Stimulated activated naive CD8-positive, alpha-beta T cell treated with anti-CD3 and anti-CD28 coated beads, Interleukin-15, Interleukin-2, amounts not matched to agents 100 ng/mL and 50 ng/mL, for 24 hours (primary cell): Measurements from ENCODE around the gene MBLAC1.
A peak's percentile ranks its signal among the peaks of the same experiment; 100 is the strongest.
"Not testable (repeated sequence)": the region's sequence is repeated elsewhere in the genome, so short reads cannot be mapped to it uniquely, and the experiment has no call there.

Experiments
- H3K27ac Mint-ChIP-seq: one replicate; pipeline ENCODE4 v1.8.0; 2021; ENCODE audit warnings: mild to moderate bottlenecking, mixed read lengths
- H3K27me3 Mint-ChIP-seq: one replicate; pipeline ENCODE4 v1.8.0; 2021; ENCODE audit warnings: mixed read lengths
- H3K36me3 Mint-ChIP-seq: one replicate; pipeline ENCODE4 v1.8.0; 2021; ENCODE audit warnings: low read depth, mixed read lengths
- H3K4me1 Mint-ChIP-seq: one replicate; pipeline ENCODE4 v1.8.0; 2021; ENCODE audit warnings: low read depth, mixed read lengths
- H3K4me3 Mint-ChIP-seq: one replicate; pipeline ENCODE4 v1.8.0; 2021; ENCODE audit warnings: mild to moderate bottlenecking, mixed read lengths
- H3K9me3 Mint-ChIP-seq: one replicate; pipeline ENCODE4 v1.8.0; 2021; ENCODE audit warnings: mixed read lengths

MBLAC1 gene

DNA sequence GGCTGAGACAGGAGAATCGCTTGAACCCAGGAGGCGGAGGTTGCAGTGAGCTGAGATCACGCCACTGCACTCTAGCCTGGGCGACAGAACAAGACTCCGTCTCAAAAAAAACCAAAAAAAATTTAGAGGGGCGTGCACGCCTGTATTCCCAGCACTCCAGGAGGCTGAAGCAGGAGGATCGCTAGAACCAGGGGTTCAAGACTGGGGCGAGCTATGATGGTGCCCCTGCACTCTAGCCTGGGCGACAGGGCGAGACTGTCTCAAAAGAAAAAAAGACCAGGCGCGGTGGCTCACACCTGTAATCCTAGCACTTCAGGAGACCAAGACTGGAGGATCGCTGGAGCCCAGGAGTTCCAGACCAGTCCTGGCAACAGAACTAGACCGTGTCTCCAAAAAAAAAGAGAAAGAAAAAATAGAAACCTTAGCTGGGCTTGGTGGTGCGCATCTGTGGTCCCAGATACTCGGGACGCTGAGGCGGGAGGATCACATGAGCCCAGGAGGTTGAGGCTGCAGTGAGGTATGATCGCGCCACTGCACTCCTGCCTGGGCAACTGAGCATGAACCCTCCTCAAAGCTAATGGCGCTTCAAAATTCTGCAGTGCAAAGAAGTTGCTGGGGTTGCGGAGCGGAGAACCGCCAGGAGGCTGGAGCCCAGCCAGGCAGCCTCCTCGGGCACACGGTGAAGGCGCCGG lies 382 bp upstream of the MBLAC1 start:
- H3K36me3 Mint-ChIP-seq: peaks cover 5% of the 10 kb centered on the region
- H3K4me3 Mint-ChIP-seq: peak overlapping the region; percentile 99
- H3K4me1 Mint-ChIP-seq: peaks cover 36% of the 10 kb centered on the region
- peak overlapping the region; percentile 99 for H3K27ac Mint-ChIP-seq
- no peaks in the 10 kb centered on the region for H3K27me3 Mint-ChIP-seq
- no peaks in the 10 kb centered on the region for H3K9me3 Mint-ChIP-seq

DNA sequence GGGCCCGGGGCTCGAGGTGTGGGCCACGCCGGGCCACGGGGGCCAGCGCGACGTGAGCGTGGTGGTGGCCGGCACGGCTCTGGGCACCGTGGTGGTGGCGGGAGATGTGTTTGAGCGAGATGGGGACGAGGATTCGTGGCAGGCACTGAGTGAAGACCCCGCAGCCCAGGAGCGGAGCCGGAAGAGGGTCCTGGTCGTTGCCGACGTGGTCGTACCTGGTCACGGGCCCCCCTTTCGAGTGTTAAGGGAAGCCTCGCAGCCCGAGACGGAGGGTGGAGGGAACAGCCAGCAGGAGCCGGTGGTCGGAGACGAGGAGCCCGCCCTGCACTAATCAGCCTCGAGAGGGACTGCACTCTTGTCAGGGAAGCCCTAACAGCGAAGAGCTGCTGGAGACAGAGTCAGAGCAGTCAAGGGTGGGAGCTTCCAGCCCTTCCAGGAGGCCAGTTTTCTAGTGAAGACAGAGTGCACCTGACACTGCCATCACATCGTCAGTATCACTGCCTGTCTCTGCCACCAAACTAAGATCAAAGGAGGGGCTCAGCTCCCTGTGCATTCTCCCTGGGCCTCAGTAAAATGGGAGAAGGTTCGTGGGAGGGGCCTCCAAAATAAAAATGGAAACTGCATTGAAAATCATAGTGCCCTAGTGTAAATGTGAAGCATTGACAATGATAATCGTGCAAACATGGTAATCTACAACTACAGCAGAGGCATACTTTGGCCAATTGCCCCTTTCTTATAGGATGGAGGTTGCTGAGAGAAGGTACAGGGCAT lies 1.3 kb downstream of the MBLAC1 start:
- Mint-ChIP-seq H3K27ac (peak overlapping the region; percentile 7), H3K27me3 (no peaks in the 10 kb centered on the region), H3K4me3 (peak overlapping the region; percentile 99), H3K36me3 (peaks cover 5% of the 10 kb centered on the region), H3K4me1 (peaks cover 46% of the 10 kb centered on the region), H3K9me3 (no peaks in the 10 kb centered on the region)

DNA sequence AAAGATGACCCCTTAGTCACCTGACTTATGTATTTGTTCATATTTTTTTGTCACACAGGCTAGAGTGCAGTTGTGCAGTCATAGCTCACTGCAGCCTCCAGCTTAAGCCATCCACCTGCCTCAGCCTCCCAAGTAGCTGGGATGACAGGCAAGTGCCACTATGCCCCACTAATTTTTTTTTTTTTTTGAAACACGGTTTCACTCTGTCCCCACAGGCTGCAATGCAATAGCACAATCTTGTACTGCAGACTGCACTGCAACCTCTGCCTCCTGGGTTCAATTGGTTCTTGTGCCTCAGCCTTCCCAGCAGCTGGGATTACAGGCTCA lies 1.8 kb downstream of the MBLAC1 start:
- Mint-ChIP-seq H3K9me3 (no peaks in the 10 kb centered on the region), H3K27ac (peak overlapping the region; percentile 7), H3K27me3 (no peaks in the 10 kb centered on the region), H3K4me3 (peak overlapping the region; percentile 99), H3K36me3 (peaks cover 5% of the 10 kb centered on the region), H3K4me1 (peaks cover 46% of the 10 kb centered on the region)

DNA sequence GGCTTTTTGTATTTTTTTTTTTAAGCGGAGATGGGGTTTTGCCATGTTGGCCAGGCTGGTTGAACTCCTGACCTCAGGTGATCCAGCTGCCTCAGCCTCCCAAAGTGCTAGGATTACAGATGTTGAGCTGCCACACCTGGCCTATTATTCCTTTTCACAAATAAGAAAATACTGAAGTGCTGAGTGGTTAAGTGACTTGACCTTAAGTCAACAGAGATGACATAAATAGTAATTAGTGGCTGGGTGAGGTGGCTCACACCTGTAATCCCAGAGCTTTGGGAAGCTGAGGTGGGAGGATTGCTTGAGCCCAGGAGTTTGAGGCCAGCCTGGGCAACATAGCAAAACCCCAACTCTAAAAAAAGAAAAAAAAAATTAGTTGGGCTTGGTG lies 3.4 kb downstream of the MBLAC1 start:
- H3K4me3 Mint-ChIP-seq, H3K36me3 Mint-ChIP-seq, H3K27me3 Mint-ChIP-seq, H3K27ac Mint-ChIP-seq, H3K9me3 Mint-ChIP-seq: not testable (repeated sequence)
- H3K4me1 Mint-ChIP-seq: peaks cover 37% of the 10 kb centered on the region

DNA sequence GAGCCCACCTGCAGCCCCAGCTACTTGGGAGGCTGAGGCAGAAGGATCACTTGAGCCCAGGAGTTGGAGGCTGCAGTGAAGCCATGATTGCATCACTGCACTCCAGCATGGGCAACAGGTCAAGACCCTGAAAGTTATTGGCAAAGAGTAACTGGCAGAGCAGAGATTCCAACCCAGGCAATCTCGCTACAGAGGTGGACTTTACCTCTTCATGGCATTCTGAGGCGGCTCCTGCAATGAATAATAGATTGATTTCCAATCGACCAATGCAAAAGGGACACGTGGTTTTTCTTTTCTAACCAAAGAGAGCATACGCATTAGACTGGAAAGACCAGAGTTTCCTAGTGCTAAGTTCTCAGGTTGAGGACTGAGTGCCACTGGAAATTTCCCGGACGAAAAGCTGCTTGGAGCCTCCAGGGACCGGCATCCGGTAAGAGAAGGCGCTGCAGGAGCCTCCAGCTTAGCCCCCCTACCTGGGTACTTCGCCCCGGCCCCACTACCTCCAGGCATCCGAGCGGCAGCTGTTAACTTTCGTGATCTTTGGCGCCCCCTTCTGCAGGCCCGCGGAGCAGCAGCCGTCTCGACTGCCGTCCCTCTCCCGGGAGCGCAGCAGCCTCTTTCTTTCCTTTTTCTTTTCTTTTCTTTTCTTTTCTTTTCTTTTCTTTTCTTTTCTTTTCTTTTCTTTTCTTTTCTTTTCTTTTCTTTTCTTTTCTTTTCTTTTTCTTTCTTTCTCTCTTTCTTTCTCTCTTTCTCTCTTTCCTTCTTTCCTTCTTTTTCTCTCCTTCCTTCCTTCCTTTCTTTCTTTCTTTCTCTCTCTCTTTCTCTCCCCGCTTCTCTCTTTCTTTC lies 4.1 kb downstream of the MBLAC1 start:
- Mint-ChIP-seq H3K9me3 (no peaks in the 10 kb centered on the region), H3K27ac (no peak overlapping the region), H3K36me3 (no peaks in the 10 kb centered on the region), H3K4me3 (no peak overlapping the region), H3K27me3 (no peaks in the 10 kb centered on the region), H3K4me1 (peaks cover 31% of the 10 kb centered on the region)

DNA sequence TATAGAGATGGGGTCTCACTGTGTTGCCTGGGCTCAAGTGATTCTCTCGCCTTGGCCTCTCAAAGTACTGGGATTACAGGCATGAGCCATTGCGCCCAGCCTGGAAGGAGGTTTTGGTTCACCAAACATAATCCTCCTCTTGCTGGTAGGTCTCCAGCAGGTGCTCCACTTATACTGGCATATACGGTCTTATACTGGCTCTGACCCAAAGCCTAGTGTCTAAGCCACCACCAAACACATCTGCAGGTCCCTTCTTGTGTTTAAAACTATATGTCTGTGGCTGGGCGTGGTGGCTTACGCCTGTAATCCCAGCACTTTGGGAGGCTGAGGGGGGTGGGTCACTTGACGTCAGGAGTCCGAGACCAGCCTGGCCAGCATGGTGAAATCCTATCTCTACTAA lies 5.4 kb downstream of the MBLAC1 start:
- Mint-ChIP-seq H3K36me3 (no peaks in the 10 kb centered on the region), H3K4me1 (peaks cover 21% of the 10 kb centered on the region), H3K27ac (no peak overlapping the region), H3K27me3 (no peaks in the 10 kb centered on the region), H3K4me3 (no peak overlapping the region), H3K9me3 (no peaks in the 10 kb centered on the region)

DNA sequence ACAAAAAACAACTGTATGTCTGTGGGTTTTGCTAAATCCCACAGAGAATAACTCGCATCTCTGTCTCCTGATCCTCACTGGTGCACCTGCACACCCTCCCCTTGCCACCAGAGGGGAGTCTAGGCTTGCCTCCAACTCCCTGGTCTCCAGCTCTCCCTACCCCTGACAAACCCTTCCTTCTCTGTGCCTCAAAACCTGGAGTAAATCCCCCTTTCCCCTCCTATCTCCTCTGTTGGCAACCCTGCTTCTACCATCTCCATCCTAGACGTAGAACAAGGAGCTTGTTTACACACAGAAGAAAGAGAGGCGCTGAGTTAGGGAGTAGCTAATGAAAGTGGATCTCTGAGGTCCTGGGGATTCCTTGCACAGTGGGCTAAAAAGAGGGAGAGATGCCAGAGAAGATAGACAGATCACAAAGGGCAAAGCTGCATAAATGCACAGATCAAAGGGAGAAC lies 6.0 kb downstream of the MBLAC1 start:
- H3K27ac Mint-ChIP-seq: no peak overlapping the region
- H3K4me3 Mint-ChIP-seq: no peak overlapping the region
- H3K36me3 Mint-ChIP-seq: no peaks in the 10 kb centered on the region
- H3K9me3 Mint-ChIP-seq: no peaks in the 10 kb centered on the region
- H3K27me3 Mint-ChIP-seq: no peaks in the 10 kb centered on the region
- H3K4me1 Mint-ChIP-seq: peaks cover 23% of the 10 kb centered on the region

DNA sequence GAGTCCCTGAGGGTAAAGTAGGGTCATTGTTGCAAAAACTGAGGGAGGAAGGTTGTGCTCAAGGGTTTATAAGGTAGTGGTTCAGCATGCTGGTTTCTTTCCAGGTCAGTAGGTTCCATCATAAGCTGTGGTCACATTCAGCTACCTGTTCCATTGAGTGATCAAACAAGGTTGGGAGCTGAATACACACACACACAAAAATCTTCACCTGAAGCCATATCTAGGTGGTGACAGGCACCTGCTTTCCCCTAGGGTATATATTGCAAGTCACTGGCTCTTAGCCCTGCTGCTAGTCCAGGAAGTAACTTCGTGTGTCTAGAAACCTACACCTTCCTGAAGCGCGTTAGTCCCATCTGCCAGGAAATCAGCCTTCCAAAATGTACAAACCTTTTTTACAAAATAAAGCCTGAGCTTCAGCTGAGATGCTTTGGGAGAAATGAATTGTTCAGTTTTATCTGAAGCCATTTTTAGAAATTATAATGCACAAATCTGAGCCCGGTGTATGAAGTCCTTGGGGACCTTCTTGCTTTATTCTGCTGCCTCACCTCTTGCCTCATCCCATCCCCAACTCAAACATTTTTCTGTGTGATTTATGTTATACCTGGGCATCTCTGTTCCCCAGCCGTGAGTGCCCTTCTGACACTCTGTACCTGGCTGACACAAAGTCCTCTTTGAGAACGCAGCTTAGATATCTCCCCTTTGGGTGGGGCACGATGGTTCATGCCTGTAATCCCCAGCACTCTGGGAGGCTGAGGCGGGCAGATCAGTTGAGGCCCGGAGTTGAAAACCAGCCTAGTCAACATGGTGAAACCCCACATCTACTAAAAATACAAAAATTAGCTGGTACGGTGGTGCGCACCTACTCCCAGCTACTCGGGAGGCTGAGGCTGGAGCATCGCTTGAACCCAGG lies 11.3 kb downstream of the MBLAC1 start:
- H3K4me3 Mint-ChIP-seq: no peak overlapping the region
- H3K27ac Mint-ChIP-seq: peak overlapping the region; percentile 31
- H3K36me3 Mint-ChIP-seq: no peaks in the 10 kb centered on the region
- H3K4me1 Mint-ChIP-seq: peaks cover 21% of the 10 kb centered on the region
- H3K9me3 Mint-ChIP-seq: no peaks in the 10 kb centered on the region
- H3K27me3 Mint-ChIP-seq: no peaks in the 10 kb centered on the region

DNA sequence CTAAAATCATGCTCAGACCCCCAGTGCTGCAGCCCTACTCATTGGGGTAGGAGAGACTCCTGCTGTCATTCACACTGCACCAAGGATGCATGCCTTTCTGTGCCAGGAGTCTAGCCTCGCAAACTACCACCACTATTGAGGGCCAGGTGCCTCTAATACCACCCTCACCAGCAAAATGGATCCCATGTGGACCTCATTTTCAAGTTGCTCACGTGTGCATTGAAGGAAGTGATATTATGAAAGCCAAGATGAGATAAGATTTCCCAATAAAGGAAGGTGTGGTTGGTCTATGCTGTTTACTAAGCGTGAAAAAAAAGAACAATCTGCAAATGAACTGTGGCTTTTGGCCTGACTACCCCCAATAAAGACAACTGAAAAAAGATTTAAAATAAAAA lies 14.8 kb downstream of the MBLAC1 start:
- Mint-ChIP-seq H3K36me3 (no peaks in the 10 kb centered on the region), H3K27me3 (no peaks in the 10 kb centered on the region), H3K27ac (no peak overlapping the region), H3K4me3 (no peak overlapping the region), H3K9me3 (no peaks in the 10 kb centered on the region), H3K4me1 (peaks cover 21% of the 10 kb centered on the region)

DNA sequence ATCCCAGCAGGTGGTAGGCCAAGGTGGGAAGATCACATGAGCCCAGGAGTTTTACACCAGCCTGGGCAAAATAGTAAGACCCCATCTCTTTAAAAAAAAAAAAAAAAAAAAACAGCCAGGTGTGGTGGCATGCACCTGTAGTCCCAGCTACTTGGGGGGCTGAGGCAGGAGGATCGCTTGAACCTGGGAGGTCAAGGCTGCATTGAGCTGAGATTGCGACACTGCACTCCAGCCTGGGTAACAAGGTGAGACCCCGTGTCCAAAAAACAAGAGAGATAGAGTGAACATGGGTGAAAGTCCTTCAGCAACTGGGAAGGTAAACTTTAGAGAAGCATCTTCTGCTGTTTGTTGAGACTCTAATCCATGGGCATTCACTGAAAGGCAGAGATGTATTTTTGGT lies 15.7 kb downstream of the MBLAC1 start:
- Mint-ChIP-seq H3K27ac (no peak overlapping the region), H3K27me3 (no peaks in the 10 kb centered on the region), H3K36me3 (no peaks in the 10 kb centered on the region), H3K4me3 (no peak overlapping the region), H3K9me3 (no peaks in the 10 kb centered on the region), H3K4me1 (peaks cover 21% of the 10 kb centered on the region)

DNA sequence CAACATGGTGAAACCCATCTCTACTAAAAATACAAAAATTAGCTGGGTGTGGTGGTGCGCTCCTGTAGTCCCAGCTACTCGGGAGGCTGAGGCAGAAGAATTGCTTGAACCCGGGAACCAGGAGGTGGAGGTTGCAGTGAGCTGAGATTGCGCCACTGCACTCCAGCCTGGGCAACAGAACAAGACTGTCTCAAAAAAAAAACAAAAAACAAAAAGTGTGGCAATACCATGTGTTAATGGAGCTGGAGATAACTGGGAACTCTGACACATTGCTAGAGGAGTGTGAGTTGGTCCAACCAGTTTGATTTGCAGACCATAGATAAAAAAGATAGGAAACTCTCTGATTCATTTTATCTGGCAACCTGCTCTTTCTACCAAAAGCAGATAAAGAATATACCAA lies 19.6 kb downstream of the MBLAC1 start:
- H3K27ac Mint-ChIP-seq, H3K4me3 Mint-ChIP-seq, H3K36me3 Mint-ChIP-seq, H3K27me3 Mint-ChIP-seq, H3K9me3 Mint-ChIP-seq: not testable (repeated sequence)
- H3K4me1 Mint-ChIP-seq: peaks cover 32% of the 10 kb centered on the region

DNA sequence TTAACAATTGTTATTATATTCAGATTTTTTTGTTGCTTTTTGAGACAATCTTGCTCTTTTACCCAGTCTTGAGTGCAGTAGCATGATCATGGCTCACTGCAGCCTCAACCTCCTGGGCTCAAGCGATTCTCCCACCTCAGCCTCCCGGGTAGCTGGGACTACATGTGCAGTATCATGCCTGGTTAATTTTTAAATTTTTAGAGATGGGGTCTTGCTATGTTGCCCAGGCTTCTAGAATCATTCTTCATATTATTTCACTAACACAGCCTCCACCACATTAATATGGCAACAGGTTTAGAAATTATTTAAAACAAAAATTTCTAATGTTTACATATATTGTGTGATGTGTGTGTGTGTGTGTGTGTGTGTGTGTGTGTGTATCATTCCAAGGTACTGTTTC lies 20.5 kb downstream of the MBLAC1 start:
- H3K9me3 Mint-ChIP-seq: no peaks in the 10 kb centered on the region
- H3K4me1 Mint-ChIP-seq: peaks cover 36% of the 10 kb centered on the region
- no peak overlapping the region for H3K4me3 Mint-ChIP-seq
- H3K36me3 Mint-ChIP-seq: peaks cover 14% of the 10 kb centered on the region
- H3K27ac Mint-ChIP-seq: no peak overlapping the region
- H3K27me3 Mint-ChIP-seq: no peaks in the 10 kb centered on the region

DNA sequence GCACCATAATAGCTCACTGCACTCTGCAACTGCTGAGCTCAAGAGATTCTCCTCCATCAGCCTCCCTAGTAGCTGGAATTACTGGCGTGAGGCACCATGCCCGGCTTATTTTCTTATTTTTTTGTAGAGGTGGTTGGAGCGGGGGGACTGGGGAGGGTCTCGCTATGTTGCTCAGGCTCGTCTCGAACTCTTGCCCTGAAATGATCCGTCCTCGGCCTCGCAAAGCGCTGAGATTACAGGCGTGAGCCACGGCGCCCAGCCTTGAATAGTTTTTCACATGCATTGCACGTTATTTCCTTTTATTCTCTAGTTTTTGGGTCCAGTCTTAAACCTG lies 21.4 kb downstream of the MBLAC1 start:
- peaks cover 41% of the 10 kb centered on the region for H3K4me1 Mint-ChIP-seq

DNA sequence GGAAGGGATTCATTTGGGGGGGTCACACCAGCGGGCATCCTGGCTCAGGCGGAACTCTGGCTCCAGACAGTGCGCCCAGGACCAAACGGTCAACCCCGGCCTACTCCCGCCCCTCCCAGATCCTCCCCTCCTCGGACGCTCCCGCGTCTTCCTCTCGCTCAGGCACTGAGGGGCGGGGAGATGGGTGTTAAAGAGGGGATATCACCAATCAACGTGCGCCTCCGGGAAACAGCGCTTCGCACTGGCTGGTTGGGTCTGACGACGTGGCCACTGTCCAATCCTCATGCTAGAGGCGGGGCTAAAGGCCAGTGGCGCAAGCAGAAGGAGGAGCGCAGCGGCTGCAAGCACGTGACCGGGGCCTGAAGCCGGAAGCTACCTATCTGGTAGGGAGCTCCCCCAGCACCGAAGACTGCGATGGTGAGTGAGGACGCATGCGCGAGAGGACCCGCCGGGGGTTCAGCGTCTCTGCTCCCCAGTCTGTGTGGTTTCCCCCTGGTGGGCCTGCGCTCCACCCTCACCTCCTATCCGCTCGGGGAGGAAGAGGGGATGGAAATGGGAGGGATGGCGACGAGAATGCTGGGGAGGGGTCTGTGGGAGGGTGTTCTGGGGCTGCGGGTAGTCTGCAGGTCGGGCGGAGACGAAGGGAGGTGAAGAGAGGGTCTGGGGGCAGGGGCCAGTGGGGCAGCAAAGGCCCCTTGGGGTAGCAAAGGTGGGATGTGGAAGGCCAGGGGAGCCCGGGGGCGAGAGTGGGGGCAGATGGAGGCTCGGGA lies 22.0 kb downstream of the MBLAC1 start, which contains the start of gene LAMTOR4:
Gene LAMTOR4, plus strand, starts transcription at position 360 of the 770 bp plus-strand sequence. Its CDS starts 55 bp downstream, at position 415.
- H3K36me3 Mint-ChIP-seq: peaks cover 23% of the 10 kb centered on the region
- peaks cover 43% of the 10 kb centered on the region for H3K4me1 Mint-ChIP-seq
- peak within 1 kb of the TSS; percentile 97 for H3K4me3 Mint-ChIP-seq
- H3K27me3 Mint-ChIP-seq: no peaks in the 10 kb centered on the region
- peak within 1 kb of the TSS; percentile 96 for H3K27ac Mint-ChIP-seq
- no peaks in the 10 kb centered on the region for H3K9me3 Mint-ChIP-seq

More for the DNA sequence above, 21.4 kb downstream of the MBLAC1 start:
- H3K4me3 Mint-ChIP-seq: peak overlapping the region; percentile 97
- H3K9me3 Mint-ChIP-seq: no peaks in the 10 kb centered on the region
- no peaks in the 10 kb centered on the region for H3K27me3 Mint-ChIP-seq
- peak overlapping the region; percentile 96 for H3K27ac Mint-ChIP-seq
- H3K36me3 Mint-ChIP-seq: peaks cover 23% of the 10 kb centered on the region
